KOPT-K1 (cell line): ENCODE data around the gene PXDN.
"Not testable (repeated sequence)": the region's sequence is repeated elsewhere in the genome, so short reads cannot be mapped to it uniquely, and the experiment has no call there.

Experiments used
- H3K27ac ChIP-seq: fragments of 200-600 bp; sonication (generic); 2 replicates; pipeline ENCODE4 v1.5.1; 2016; ENCODE audit warnings: antibody characterized with exemption, mild to moderate bottlenecking, low read depth, low read length; ENCODE audit not compliant: poor library complexity, severe bottlenecking
- H3K36me3 ChIP-seq: fragments of 200-600 bp; sonication (generic); 2 replicates; pipeline ENCODE4 v1.5.1; 2017; ENCODE audit warnings: antibody characterized with exemption, mild to moderate bottlenecking, low read length, moderate library complexity; ENCODE audit not compliant: insufficient read depth
- H3K9me3 ChIP-seq: fragments of 200-600 bp; sonication (generic); 2 replicates; pipeline ENCODE4 v1.5.1; 2017; ENCODE audit warnings: antibody characterized with exemption, low read length, mild to moderate bottlenecking; ENCODE audit not compliant: insufficient read depth, poor library complexity, severe bottlenecking

The PXDN gene

DNA sequence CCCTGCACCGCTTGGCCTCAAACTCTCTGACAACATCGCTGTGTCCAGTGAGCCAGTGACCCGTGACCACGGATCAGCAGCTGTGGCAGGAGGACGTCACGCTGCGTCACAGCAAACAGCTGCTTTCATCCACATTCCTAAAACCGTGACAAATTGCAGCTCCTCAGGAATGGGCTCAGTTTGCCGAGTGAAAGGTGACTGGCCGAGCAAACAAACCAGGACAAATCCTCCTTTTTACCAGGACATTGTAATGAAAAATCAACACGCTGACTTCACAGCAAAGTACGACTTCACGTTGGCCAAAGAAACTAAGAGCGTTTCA is 57.6 kb downstream of the PXDN start:
- Histone ChIP-seq H3K9me3 (no peaks in the 10 kb centered on the region), H3K27ac (no peak overlapping the region), H3K36me3 (peaks cover 26% of the 10 kb centered on the region; the same call in 1 of the 2 replicates)

DNA sequence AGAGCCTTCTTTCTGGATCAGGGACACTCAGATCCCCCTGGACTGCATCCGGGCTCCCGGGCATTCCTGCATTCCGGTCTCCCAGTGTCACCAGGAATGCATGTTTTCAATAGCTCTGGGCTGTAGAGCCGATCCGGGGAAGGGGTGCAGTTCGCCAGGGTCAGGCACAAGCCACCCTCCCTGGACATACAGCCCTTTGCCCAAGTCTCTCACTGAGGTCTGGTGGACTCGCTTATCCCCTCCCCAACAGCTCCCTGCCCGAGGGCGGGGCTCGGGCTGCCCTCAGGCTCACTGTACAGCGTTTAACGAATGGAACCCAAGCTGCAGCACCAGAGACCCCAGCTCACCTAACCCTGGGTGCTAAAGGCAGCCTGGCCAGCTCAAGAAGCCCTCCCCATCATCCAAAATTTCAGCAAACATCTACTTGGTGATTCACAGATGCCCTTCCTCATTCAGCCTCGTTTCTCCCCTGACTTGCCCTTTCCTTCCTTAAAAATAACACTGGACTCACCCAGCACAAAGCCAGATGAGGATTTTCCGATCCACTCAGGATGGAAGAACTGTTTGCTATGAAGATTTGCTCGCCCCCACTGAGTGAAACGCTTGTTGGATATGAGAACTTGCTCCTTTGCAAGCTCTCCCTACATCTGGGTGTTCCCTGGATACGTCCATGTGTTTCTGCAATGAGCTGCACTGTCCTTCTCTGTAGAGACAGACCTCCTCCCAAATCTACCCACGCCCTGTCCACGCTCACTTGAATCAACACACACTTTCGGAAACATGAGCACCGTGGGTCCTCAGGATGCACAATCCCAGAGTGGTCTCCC is 58.1 kb downstream of the PXDN start:
- H3K27ac ChIP-seq = no peak overlapping the region

DNA sequence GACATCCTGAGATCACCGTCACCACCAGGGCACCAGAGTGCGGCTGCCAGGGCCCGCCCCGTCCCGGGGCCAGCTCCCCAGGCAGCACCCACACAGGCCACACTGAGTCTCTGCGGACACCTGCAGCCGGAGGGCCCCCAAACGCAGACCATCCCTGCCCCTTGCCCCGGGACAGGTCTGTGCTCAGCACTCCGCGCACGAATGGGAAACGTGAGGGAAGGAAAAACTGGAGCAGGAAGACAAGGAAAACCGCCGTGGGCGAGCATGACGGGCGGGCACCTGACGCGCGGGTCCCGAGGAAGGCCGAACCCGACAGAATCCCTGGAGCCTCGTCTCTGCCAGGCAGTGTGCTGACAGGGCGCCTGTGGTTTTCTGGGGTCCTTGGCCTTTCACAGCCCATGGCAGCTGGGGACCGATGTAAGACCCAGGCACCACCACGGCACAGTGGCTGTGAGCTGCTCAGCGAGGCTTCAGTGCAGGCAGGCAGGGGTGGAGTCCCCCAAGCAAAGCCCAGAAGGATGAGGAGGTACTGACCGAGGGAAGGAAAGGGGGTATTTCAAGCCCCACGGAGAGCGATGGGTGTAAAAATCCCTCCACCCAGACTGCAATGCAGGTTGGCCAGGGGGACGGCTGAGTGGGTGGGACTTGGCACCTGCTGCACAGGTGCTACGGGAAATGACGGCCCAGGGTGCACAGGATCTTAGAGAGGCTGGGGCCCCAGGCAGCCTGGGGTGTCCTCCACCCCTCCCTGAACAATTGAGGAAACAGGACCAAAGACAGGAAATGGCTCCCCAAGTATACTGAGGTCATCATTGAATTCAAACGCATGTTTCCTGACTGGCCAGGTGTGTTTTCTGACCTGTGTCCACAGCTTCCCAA is 59.0 kb downstream of the PXDN start:
- Histone ChIP-seq H3K9me3 (no peaks in the 10 kb centered on the region), H3K36me3 (peaks cover 21% of the 10 kb centered on the region; the same call in 1 of the 2 replicates), H3K27ac (no peak overlapping the region)

More for the DNA sequence above, 58.1 kb downstream of the PXDN start:
- Histone ChIP-seq H3K9me3 (no peaks in the 10 kb centered on the region), H3K36me3 (peaks cover 20% of the 10 kb centered on the region; the same call in 1 of the 2 replicates)

DNA sequence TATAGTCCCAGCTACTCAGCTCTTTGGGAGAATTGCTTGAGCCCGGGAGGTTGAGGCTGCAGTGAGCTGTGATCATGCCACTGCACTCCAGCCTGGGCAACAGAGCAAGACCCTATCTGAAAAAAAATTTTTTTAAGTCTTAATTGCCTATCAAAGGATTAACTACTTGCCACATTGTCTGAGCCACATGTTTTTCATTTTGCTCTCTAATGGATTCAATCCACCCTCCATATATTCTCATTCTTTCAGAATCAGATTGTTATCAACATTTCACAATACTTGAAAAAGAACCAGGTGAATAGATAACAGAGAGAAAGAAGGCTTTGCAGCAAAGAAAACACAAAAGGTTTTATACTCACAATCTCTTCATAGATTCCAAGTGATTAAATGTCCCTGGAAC is 61.0 kb downstream of the PXDN start:
- Histone ChIP-seq H3K9me3 (no peaks in the 10 kb centered on the region), H3K36me3 (peaks cover 38% of the 10 kb centered on the region), H3K27ac (no peak overlapping the region)

DNA sequence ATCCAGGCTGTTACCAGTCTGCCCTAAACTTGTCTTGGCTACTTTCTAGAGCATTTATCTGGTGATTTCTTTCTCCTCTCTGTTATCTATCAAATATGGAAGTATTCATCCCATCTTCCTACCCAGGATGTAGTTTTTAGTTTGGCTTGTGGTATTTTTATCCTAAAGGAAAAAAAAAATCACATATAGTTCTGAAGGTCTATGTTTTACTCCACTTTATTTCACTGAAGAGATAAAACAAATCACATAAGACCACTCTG is 62.2 kb downstream of the PXDN start:
- H3K27ac ChIP-seq = no peak overlapping the region
- H3K9me3 ChIP-seq = no peaks in the 10 kb centered on the region
- peaks cover 40% of the 10 kb centered on the region for H3K36me3 ChIP-seq

DNA sequence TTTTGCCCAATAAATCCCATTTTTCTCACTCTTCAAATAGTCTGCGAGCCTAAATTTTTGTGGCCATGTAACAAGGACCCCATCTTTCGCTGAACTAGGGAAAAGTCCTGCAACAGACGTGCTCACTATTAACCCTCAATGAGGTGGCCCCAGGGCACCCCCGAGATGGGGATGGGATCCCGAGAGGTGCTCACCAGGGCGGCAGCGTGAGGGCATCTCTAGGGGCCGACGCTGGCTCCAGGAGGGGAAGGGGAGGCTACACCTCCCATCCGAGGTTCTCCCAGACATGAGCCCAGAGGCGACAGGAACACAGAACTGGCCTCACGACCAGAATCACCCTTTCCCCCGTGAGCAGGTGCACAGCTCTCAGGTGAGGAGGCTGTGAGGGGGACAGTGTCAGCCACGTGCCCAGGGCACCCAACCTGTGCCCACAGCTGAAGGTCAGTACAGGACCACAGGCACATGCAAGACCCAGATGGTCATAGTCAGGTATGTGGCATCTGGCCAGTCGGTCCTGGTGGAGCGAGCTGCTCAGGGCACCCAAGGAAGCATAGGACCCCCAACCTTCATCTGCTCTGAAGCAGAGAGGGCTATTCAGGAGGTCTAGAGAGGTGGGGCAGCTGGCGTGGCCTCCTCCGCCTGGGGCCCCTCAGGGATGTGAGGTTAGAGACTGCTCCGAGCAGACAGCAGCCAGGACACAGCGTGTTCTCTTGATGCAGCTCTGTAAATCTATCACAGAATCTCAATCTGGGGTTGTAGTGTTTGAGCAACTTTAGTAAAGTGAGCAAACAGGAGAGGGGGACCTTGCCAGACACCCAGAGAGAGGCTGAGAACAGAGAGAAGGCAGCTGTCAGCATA is 62.8 kb downstream of the PXDN start:
- H3K27ac ChIP-seq = no peak overlapping the region
- peaks cover 43% of the 10 kb centered on the region for H3K36me3 ChIP-seq
- no peaks in the 10 kb centered on the region for H3K9me3 ChIP-seq

DNA sequence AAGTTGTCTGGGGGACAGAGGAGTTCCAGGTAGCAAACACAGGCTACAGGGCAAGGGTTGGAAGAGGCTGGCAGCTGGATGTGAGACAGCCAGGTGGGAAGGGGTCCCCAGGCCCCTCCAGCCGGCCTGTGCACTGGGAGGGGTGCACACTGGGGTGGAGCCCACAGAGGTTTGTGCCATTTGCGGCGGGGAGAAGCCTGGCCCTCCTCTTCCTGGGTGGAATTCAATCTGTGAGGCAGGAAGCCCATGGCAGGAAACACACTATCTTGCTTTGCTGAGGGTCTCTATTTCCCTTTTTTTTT is 63.3 kb downstream of the PXDN start:
- H3K9me3 ChIP-seq = no peaks in the 10 kb centered on the region
- H3K27ac ChIP-seq = no peak overlapping the region
- peaks cover 44% of the 10 kb centered on the region for H3K36me3 ChIP-seq

DNA sequence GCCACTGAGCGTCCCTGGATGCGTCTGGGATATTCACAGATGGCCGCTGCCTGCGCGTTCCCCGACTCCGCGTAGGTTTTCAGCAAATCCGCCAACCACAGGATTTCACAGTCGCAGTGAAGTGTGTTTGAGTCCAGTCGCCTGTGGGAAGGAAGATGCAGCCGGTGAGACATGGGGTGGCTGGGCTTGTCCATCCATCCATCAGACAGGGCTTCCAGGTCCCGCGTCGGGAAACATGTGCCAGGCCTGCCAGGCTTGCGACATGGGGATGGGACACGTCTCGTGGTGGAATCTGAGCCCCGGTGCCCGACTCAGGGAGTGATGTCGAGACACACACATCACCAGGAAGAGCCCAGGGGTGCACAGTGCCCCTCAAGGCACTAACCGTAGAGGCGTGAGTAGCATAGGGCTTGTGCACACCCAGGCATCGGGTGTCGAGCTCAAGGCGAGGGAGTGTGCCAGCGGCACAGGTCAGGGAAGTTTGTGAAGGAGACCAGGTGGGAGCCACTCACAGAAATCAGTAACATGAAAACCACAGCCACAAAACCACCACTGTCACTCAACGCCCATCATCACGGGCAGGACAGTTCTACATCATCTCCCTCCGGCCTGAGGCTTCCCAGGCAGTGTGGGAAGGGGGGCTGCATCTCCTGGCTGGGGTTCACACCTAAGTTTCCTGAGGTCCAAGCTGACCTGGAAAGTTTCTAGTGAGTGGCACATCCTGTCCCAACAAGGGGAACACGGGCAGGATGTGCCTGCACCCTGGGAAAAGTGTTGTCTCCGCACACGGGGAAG is 63.9 kb downstream of the PXDN start:
- Histone ChIP-seq H3K27ac (no peak overlapping the region), H3K36me3 (peaks cover 50% of the 10 kb centered on the region), H3K9me3 (no peaks in the 10 kb centered on the region)

DNA sequence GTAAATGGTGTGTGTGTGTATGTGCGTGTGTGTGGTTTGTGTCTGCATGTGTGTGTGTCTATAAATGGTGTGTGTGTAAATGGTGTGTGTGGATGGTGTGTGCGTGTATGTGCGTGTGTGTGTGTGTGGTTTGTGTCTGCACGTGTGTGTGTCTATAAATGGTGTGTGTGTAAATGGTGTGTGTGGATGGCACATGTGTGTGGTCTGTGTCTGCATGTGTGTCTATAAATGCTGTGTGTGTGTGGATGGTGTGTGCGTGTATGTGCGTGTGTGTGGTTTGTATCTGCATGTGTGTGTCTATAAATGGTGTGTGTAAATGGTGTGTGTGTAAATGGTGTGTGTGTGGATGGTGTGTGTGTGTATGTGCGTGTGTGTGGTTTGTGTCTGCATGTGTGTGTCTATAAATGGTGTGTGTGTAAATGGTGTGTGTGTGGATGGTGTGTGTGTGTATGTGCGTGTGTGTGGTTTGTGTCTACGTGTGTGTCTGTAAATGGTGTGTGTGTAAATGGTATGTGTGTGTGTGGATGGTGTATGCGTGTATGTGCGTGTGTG is 64.8 kb downstream of the PXDN start:
- H3K36me3 ChIP-seq = peaks cover 52% of the 10 kb centered on the region
- H3K27ac ChIP-seq, H3K9me3 ChIP-seq: not testable (repeated sequence)

DNA sequence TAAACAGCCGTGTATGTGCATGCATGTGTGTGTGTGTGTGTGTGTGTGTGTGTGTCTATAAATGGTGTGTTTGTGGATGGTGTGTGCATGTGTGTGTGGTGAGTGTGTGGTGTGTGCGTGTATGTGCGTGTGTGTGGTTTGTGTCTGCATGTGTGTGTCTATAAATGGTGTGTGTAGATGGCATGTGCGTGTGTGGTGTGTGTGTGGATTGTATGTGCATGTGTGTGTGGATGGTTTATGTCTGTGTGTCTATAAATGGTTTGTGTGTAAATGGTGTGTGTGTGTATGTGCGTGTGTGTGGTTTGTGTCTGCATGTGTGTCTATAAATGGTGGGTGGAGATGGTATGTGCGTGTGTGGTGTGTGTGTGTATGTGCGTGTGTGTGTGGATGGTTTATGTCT is 65.2 kb downstream of the PXDN start:
- not testable (repeated sequence) for H3K9me3 ChIP-seq, H3K27ac ChIP-seq
- H3K36me3 ChIP-seq = peaks cover 53% of the 10 kb centered on the region

DNA sequence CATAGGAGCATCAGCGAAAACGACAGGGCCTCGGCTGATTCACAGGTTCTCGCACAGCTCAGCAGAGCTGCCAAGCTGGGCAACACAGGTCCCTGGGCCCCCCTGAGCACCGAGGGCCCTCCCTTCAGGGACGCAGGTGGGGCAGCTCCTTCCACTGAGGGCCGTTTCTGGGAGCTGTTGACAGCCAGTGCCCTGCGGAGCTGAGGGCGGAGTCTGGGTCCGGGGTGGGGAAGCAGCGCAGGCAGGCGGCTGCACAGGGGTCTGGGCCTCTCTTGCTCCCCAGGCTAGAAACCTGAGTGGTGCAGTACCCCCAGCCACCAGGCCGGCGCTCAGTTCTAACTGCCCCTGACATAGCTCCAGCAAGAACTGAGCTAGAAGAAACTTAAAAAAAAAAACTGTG is 65.7 kb downstream of the PXDN start:
- Histone ChIP-seq H3K27ac (no peak overlapping the region), H3K36me3 (peaks cover 57% of the 10 kb centered on the region), H3K9me3 (no peaks in the 10 kb centered on the region)

DNA sequence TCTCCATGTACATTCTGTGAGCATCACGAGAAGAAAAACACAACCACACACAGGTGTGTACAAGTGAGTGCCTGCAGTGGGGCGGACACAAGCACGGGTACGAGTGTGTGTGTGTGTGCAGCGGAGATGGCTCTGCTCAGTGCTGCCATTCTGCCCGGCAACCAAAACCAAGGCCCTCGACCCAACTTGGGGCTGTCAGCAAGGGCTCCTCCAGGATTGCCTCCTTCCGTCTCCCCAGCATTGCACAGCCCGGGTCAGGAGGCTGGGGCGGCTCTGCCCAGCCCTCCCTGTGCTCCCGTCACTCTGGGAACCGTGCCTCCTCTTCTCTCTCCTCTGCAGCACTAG is 66.5 kb downstream of the PXDN start:
- Histone ChIP-seq H3K36me3 (peaks cover 66% of the 10 kb centered on the region), H3K9me3 (no peaks in the 10 kb centered on the region), H3K27ac (no peak overlapping the region)

DNA sequence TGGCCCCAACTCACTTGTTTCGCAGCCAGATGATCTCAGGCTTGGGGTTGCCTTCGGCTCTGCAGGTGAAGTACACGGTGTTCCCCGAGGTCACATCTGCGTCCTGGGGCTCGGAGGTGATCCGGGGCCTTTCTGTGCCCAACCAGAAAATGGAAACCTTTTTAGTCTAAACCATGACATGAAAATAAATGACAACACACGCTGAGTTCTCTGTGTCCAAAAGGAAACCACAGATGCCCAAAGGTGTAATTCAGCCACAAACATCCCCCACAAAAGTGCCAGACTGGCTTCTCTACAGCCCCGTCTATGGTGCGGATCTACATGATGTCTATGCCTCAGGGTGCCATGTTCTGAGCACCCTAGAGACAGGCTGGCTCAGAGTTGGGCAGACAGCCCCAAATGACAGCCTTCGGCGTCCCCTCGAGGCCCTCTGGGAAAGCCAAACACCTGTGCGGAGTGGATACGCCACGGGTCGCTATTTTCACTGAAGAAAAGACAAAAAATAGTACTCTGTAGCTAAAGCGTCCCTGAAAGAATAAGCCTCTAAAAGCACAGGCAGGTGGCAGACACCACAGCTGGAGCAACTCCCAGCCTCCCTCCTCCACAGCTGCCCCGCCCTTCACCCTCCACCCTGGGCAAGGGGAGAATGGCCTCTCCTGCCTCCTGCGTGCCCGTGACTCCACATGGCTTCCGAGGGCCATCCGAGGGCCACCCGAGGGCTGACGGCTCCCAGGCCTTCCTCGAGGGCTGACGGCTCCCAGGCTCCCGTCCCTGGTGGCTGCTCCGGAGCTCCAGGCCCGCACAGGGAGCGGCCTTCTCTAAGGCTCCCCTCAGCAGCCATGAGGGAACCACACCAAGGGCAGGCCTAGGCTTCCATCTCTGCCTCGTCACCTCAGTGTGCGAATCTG is 67.1 kb downstream of the PXDN start:
- H3K36me3 ChIP-seq = peaks cover 72% of the 10 kb centered on the region
- no peak overlapping the region for H3K27ac ChIP-seq
- H3K9me3 ChIP-seq = no peaks in the 10 kb centered on the region
